Measurements from ENCODE around the gene DLG2. TPM values are rescaled to one million over a fixed set of nuclear protein-coding genes. Genes with fewer than 3 reads are reported as not detected.

DLG2 gene
- total RNA-seq, 1 donor from 2014 or later: 0.43 TPM

GRCh38 chr11:84685149-84685548 is 942.0 kb downstream of the DLG2 start:
- intact Hi-C loops (cut with DNase I): no loop called here
- Histone ChIP-seq H3K4me1 (no peaks in the 10 kb centered on the region), H3K27ac (no peak overlapping the region), H3K36me3 (no peaks in the 10 kb centered on the region), H3K27me3 (no peaks in the 10 kb centered on the region), H3K4me3 (no peak overlapping the region), H3K9me3 (no peaks in the 10 kb centered on the region)
- TF ChIP-seq, protein P1, sequence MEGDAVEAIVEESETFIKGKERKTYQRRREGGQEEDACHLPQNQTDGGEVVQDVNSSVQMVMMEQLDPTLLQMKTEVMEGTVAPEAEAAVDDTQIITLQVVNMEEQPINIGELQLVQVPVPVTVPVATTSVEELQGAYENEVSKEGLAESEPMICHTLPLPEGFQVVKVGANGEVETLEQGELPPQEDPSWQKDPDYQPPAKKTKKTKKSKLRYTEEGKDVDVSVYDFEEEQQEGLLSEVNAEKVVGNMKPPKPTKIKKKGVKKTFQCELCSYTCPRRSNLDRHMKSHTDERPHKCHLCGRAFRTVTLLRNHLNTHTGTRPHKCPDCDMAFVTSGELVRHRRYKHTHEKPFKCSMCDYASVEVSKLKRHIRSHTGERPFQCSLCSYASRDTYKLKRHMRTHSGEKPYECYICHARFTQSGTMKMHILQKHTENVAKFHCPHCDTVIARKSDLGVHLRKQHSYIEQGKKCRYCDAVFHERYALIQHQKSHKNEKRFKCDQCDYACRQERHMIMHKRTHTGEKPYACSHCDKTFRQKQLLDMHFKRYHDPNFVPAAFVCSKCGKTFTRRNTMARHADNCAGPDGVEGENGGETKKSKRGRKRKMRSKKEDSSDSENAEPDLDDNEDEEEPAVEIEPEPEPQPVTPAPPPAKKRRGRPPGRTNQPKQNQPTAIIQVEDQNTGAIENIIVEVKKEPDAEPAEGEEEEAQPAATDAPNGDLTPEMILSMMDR (IDR thresholded peaks at IDR 0.05): no peak
- no peak for DNase-seq (ENCODE audit: low spot score in 2 of 2)

DNA sequence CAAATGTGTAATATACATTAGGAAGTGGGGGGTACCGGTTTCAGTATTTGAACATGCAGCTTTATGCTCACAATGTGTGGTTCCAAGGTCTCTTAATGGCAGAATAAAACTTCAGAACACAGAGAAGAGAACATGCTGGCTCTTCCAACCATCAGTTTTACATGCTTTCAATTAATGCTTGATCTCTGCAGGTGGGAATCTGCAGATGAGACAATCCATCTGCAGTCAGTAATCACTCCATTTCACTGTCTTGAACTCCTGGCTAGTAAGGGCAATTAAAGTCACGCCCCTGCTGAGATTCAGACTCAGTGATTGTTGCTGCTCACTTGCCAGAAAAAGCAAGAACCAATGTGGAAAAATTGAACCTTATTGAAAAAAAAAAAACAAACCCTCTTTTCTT is 945.7 kb downstream of the DLG2 start:
- Histone ChIP-seq H3K27ac (no peak overlapping the region), H3K27me3 (no peaks in the 10 kb centered on the region), H3K4me3 (no peak overlapping the region), H3K9me3 (no peaks in the 10 kb centered on the region), H3K36me3 (no peaks in the 10 kb centered on the region), H3K4me1 (no peaks in the 10 kb centered on the region)
- TF ChIP-seq, protein P1 (IDR thresholded peaks at IDR 0.05): no peak
- no peak for DNase-seq (ENCODE audit: low spot score in 2 of 2)
- intact Hi-C loops (cut with DNase I): no loop called here

DNA sequence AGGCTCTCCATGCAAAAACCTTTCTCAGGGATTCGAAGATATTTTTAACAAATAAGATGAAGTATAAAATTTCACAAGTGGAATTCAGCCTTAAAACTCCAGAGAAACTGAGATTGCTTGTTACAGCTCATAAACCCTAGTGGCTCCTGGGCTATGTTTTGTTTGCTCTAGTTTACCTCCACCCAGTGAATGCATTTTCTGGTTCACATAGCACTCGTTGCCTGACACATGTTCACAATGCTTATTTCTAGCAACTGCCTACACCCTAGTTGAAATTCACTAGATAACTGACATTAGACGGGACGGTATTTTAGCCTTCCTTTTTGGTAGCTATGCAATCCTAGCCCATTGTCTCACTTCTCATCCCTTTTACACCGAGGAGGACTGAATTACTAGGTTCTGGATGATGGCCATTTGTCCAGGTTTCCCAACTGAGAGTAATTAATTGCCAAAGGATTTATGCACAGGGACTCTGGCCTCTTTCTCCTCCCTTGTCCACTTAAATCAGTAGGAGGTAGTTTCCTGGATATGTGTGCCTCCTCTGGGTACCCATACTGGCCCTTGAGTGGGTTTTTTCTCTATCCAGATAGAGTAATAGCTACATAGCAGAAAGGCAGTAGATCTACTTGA is 951.6 kb downstream of the DLG2 start:
- Histone ChIP-seq H3K4me1 (no peaks in the 10 kb centered on the region), H3K27ac (no peak overlapping the region), H3K36me3 (no peaks in the 10 kb centered on the region), H3K27me3 (no peaks in the 10 kb centered on the region), H3K4me3 (no peak overlapping the region), H3K9me3 (no peaks in the 10 kb centered on the region)
- no peak for DNase-seq (ENCODE audit: low spot score in 2 of 2)
- TF ChIP-seq, protein P1 (IDR thresholded peaks at IDR 0.05): no peak
- intact Hi-C loops (cut with DNase I): no loop called here

DNA sequence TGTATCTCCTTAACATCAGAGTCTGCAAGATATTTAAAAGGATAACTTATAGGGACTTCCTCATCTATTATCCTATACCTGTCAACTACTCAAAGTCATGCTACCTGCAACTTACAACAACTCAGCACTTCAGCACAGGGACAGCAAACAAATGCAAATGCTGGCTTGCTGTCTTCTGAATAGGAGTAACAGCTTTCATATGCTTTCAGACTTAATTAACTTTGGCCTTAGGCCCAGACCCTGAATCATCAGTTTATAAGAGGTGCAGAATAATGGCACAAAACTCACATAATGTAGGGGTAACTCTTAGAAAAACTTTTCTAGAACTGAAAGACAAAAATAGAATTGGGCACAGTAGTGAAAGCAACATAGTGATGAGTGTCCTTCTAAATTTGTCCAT is 953.4 kb downstream of the DLG2 start:
- H3K36me3 ChIP-seq: no peaks in the 10 kb centered on the region
- no peaks in the 10 kb centered on the region for H3K9me3 ChIP-seq
- H3K4me1 ChIP-seq: no peaks in the 10 kb centered on the region
- no peak for DNase-seq (ENCODE audit: low spot score in 2 of 2)
- TF ChIP-seq, protein P1 (IDR thresholded peaks at IDR 0.05): no peak
- no peak overlapping the region for H3K4me3 ChIP-seq
- intact Hi-C loops (cut with DNase I): no loop called here
- no peak overlapping the region for H3K27ac ChIP-seq
- H3K27me3 ChIP-seq: no peaks in the 10 kb centered on the region

DNA sequence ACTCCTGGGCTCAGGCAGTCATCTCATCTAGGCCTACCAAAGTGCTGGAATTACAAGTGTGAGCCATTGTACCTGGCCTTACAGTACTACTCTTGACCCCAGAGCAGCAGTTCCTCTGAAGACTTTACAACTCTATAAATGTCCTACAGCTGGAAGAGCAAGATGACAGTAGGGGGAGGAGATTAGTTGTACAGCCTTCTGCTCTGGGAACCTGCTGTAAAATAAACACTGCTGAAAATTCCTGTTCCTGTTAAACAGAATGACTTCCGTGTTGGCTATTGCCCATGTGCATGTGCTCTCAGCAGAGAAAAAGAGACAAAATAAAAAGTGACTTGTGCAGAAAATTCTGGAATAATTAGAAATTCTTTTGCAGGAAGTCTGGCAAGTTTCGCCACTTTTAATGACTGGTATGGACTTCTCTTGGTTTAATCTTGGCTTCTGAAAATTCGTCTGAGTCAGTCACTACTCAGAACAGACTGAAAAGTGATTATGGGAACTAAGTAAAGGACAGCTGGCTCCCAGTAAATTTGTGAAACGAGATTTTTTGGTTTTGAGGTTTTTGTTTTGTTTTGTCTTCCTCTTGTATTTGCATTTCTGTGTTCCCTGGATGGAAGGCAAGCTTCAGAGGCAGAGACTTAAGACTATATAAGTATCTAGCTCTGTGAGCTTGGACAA is 955.7 kb downstream of the DLG2 start:
- no peak overlapping the region for H3K4me3 ChIP-seq
- no peaks in the 10 kb centered on the region for H3K4me1 ChIP-seq
- intact Hi-C loops (cut with DNase I): no loop called here
- no peak for DNase-seq (ENCODE audit: low spot score in 2 of 2)
- TF ChIP-seq, protein P1 (IDR thresholded peaks at IDR 0.05): no peak
- H3K9me3 ChIP-seq: no peaks in the 10 kb centered on the region
- no peaks in the 10 kb centered on the region for H3K36me3 ChIP-seq
- no peak overlapping the region for H3K27ac ChIP-seq
- no peaks in the 10 kb centered on the region for H3K27me3 ChIP-seq
